ENCODE measurements around the gene RFX8.

GRCh38 chr2:101356055-101356454, 118.9 kb downstream of the RFX8 start:
- TF ChIP-seq POLR2A (IDR thresholded peaks at IDR 0.05) (no peak), POLR2AphosphoS5 (IDR thresholded peaks at IDR 0.05) (no peak)

Data from sigmoid colon (tissue), 4 donors.